Lower leg skin (tissue), 4 donors: Measurements from ENCODE around the gene LMBR1. TPM values are rescaled to one million over a fixed set of nuclear protein-coding genes. Genes with fewer than 3 reads are reported as not detected.
"Not testable (repeated sequence)": the region's sequence is repeated elsewhere in the genome, so short reads cannot be mapped to it uniquely, and the experiment has no call there.

ENCODE experiments used
- DNase-seq, 2 donors: peaks; one replicate each; pipeline ENCODE4 v3.0.0-alpha.2; 2019; ENCODE audit warnings: low spot score in 2 of 2
- H3K4me3 ChIP-seq: fragments of 200-600 bp; sonication (generic); 2 replicates; pipeline ENCODE4 v1.5.1; 2017; ENCODE audit warnings: mild to moderate bottlenecking, low read depth; ENCODE audit not compliant: poor library complexity, severe bottlenecking
- POLR2A ChIP-seq, 2 donors: fragments of 450-650 bp; IDR thresholded peaks; one replicate each; pipeline ENCODE4 v1.6.1; 2016 to 2017; ENCODE audit warnings: antibody characterized with exemption in 2 of 2, mild to moderate bottlenecking in 1 of 2, moderate library complexity in 1 of 2
- WGBS, 2 donors: methylation state at CpG; one replicate each; pipeline ENCODE4 v1.1.5; 2018; 5-methylcytosine and 5-hydroxymethylcytosine counted together
- intact Hi-C: fragments of 100-400 bp; cut with DNase I; formaldehyde crosslinking; loops from one replicate; pipeline ENCODE4 v1.15.0; 2023; ENCODE audit warnings: low total_unique reads
- total RNA-seq, 4 donors: library from RNA; depleted of rRNA; stranded (reverse); fragments of >200 nt; gene quantifications; one replicate each; pipeline ENCODE4 v1.1.0, GENCODE V29; 2016
- TF ChIP-seq, protein P1 (sequence below), 3 donors: fragments of 450-650 bp; IDR thresholded peaks; one replicate each; pipeline ENCODE4 v1.5.1; 2016; ENCODE audit warnings: antibody characterized with exemption in 3 of 3, mild to moderate bottlenecking in 3 of 3, moderate library complexity in 2 of 3

LMBR1 gene
- total RNA-seq, 4 donors from 2014 or later: 44.1 to 67.0 (median 55.9) TPM

DNA sequence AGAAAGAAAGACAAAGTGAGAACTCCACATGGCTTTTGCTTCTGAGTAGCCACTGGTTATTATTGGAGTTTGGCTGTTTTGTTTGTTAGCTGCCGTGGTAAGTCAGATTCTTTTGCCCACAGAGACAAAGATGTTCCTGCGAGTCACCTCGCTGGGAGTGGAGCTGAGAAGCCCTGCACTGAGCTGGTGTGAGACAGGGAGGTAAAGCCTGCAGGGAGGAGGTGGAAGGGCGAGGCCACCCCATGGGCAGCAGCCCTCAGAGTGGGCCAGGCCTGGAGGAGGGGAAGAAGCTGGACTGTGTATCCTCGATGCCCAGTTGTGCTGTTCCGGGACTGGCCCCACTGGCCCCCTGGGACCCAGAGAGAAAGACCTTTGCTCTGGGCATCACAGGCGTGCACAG, 42.3 kb upstream of the LMBR1 start:
- intact Hi-C loops: no loop called here
- DNase-seq: peak in 1 of 2 donors; percentile 72
- WGBS, 2 donors: 90 to 91% methylated on average over 7 of the region's 7 CpGs
- no peak overlapping the region for H3K4me3 ChIP-seq
- TF ChIP-seq POLR2A (IDR thresholded peaks at IDR 0.05): no peak
- TF ChIP-seq, protein P1, sequence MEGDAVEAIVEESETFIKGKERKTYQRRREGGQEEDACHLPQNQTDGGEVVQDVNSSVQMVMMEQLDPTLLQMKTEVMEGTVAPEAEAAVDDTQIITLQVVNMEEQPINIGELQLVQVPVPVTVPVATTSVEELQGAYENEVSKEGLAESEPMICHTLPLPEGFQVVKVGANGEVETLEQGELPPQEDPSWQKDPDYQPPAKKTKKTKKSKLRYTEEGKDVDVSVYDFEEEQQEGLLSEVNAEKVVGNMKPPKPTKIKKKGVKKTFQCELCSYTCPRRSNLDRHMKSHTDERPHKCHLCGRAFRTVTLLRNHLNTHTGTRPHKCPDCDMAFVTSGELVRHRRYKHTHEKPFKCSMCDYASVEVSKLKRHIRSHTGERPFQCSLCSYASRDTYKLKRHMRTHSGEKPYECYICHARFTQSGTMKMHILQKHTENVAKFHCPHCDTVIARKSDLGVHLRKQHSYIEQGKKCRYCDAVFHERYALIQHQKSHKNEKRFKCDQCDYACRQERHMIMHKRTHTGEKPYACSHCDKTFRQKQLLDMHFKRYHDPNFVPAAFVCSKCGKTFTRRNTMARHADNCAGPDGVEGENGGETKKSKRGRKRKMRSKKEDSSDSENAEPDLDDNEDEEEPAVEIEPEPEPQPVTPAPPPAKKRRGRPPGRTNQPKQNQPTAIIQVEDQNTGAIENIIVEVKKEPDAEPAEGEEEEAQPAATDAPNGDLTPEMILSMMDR (IDR thresholded peaks at IDR 0.05): no peak

DNA sequence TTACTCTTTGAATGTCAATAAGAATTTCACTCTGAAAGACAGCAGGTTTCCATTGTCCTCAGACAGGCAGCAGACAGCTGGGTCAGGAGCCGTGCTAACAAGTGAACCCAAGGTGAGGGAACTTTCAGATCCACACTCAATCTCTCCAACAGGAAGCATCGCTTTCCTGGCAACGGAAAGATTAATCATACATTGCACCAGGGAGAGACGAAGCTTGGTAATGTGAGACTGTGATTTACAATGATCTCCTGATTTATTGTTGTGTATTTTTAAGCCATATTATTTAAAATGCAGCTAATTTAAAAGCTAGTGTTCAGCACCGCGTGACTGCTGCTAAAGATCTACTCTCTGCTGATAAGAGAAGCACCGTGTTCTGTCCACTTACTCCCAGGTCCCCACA, 39.0 kb upstream of the LMBR1 start:
- no peak for DNase-seq
- intact Hi-C loops: no loop called here
- TF ChIP-seq, protein P1 (IDR thresholded peaks at IDR 0.05): no peak
- no peak for TF ChIP-seq POLR2A (IDR thresholded peaks at IDR 0.05)
- 25% methylated on average over 7 of the region's 7 CpGs for WGBS, 2 donors
- no peak overlapping the region for H3K4me3 ChIP-seq

DNA sequence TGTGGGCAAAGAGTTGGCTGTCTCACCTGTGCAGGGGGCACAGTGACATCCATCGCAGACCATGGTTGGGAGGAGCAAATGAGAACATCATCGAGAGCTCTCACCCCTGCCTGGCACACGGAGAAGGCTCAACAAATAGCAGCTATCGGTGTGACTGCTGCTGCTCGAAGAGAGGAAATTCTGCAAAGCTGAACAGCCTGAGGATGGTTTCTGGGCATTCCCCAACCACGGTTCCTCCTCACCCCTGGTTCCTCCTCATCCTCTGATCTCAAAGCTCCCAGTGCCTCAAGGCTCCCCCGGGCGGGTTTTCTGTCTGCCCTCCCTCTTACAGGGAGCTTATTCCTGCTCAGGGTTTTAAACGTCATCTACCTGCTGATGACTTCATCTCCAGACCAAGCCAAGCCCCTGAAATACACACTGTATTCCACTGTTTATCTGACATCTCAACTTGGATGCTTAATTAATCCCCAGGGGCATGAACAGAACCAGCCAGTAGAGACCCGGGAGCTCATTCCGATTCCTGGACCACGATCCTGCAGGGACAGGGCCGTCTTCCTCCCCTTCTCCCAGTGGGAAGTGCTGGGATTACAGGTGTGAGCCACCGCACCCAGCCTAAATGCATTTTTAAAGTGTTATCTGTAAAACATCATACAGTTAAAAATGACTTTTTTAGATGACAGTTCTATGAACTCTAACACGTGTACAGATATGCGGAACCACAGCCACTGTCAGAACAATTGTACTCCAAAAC, 37.0 kb upstream of the LMBR1 start:
- WGBS, 2 donors: 44 to 49% methylated on average over 16 of the region's 16 CpGs
- no peak for TF ChIP-seq POLR2A (IDR thresholded peaks at IDR 0.05)
- TF ChIP-seq, protein P1 (IDR thresholded peaks at IDR 0.05): no peak
- DNase-seq: peak in 1 of 2 donors; percentile 64
- H3K4me3 ChIP-seq: no peak overlapping the region
- intact Hi-C loops: no loop called here

DNA sequence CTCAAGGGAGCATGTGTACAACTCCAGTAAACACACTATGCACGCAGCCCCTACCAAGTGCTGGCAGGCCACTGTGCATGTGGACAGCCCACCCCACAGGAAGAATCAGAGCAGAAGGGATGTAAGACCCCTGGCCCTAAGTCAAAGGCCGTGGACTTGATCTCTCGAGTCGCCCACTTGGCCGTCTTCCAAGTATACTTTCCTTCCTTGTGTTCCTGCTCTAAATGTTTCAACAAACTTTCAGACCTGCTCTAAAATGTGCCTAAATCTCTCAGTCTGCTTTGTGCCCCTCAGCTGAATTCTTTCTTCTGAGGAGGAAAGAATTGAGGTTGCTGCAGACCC, 35.4 kb upstream of the LMBR1 start:
- TF ChIP-seq POLR2A (IDR thresholded peaks at IDR 0.05): no peak
- TF ChIP-seq, protein P1 (IDR thresholded peaks at IDR 0.05): no peak
- peak in 1 of 2 donors; percentile 70 for DNase-seq
- no peak overlapping the region for H3K4me3 ChIP-seq
- 44% methylated on average over 5 of the region's 5 CpGs for WGBS, 2 donors
- intact Hi-C loops: no loop called here

DNA sequence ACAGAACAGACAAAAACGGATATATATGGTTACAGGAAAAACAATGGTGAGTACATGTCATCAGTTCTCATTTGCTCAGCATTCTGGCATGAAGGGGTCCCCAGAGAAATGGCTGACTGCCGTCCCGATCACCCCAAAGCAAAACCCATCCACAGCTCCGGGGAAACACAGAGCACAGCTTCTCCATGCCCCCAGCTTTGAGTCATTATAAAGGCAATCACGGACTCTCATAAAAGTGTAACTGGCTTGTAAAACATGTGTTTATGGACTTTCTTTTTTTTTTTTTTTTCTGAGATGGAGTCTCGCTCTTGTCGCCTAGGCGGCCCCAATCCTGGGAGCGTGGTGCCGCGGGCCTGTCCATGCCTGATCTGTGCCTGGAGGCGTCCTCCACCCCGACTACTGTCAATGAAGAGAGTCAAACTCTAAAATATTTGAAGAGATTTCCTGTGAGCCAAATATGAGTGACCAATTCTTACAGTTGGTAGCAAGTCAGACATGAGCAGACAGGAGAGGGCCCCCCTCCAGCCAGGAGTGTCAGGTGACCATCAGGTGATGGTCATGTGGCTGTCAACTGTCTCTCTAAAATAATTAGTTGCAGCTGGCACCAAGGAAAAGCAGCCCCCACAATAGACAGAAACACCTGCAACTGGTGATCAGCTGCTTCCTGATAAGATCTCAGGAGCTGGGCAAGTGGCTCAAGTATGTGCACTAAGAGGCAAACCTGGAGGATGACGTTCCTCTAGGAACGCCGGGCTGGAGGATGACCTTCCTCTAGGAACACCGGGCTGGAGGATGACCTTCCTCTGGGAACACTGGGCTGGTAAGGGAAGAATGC, 34.8 kb upstream of the LMBR1 start:
- DNase-seq: peak in 1 of 2 donors; percentile 72
- intact Hi-C loops: no loop called here
- TF ChIP-seq, protein P1 (IDR thresholded peaks at IDR 0.05): no peak
- no peak for TF ChIP-seq POLR2A (IDR thresholded peaks at IDR 0.05)
- 24 to 35% methylated on average over 17 of the region's 17 CpGs for WGBS, 2 donors
- no peak overlapping the region for H3K4me3 ChIP-seq

DNA sequence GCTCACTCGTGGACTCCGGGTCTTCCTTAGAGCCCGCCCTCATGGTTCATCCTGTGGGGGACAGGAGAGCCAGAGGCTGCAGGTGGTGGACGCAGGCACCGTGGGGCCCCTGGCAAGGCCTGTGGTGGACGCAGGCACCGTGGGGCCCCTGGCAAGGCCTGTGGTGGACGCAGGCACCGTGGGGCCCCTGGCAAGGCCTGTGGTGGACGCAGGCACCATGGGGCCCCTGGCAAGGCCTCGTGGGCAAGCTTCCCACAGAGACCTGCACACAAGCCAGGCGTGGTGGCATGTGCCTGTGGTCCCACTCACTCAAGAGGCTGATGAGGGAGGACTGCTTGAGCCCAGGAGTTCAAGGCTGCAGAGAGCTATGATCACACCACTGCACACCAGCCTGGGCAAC, 32.8 kb upstream of the LMBR1 start:
- H3K4me3 ChIP-seq, intact Hi-C loops: not testable (repeated sequence)
- DNase-seq: peak in 1 of 2 donors; percentile 29
- WGBS, 2 donors: 89 to 90% methylated on average over 9 to 12 of the region's 12 CpGs

DNA sequence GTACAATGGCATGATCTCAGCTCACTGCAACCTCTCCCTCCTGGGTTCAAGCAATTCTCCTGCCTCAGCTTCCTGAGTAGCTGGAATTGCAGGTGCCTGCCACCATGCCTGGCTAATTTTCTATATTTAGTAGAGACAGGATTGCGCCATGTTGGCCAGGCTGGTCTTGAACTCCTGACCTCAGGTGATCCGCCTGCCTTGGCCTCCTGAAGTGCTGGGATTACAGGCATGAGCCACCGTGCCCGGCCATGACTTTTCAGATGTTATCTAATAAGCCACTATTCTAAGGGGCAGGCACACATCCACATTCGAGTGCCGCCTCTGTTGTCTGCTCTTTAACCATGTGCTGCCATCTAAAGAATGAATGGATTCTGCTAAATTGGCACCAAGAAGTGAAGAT, 29.3 kb upstream of the LMBR1 start:
- intact Hi-C loops, H3K4me3 ChIP-seq: not testable (repeated sequence)
- 74 to 85% methylated on average over 6 of the region's 6 CpGs for WGBS, 2 donors
- DNase-seq: peak in 1 of 2 donors; percentile 48

DNA sequence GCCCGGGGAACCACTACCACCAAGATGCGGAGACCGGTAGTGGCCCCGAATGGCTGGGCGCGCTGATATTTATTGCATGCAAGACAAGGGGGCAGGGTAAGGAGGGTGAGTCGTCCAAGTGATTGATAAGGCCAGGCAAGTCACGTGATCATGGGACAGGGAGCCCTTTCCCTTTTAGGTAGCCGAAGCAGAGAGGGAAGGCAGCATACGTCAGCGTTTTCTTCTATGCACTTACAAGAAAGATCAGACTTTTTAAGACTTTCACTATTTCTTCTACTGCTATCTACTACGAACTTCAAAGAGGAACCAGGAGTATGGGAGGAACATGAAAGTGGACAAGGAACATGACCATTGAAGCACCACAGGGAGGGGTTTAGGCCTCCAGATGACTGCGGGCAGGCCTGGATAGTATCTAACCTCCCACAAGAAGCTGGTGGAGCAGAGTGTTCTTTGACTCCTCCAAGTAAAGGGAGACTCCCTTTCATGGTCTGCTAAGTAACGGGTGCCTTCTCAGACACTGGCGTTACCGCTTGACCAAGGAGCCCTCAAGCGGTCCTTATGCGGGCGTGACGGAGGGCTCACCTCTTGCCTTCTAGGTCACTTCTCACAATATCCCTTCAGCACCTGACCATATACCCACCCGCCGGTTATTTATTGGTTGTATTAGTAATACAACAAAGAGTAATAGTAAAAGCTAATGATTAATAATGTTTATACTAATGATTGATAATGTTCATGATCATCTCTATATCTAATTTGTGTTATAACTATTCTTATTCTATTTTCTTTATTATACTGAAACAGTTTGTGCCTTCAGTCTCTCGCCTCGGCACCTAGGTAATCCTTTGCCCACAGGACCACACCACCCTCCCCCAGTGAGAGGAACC, 27.7 kb upstream of the LMBR1 start:
- intact Hi-C loops, H3K4me3 ChIP-seq: not testable (repeated sequence)
- 85% methylated on average over 24 of the region's 24 CpGs for WGBS, 2 donors
- peak in 1 of 2 donors; percentile 68 for DNase-seq
